ENCODE results near the gene CNNM2. TPM values are rescaled to one million over a fixed set of nuclear protein-coding genes. Genes with fewer than 3 reads are reported as not detected.

The CNNM2 gene
- total RNA-seq, 1 donor from 2014 or later, result 12.9 TPM

- intact Hi-C loops (cut with DNase I), result loop anchor here (10.0 kb wide), 1 partner anchor 176 kb away; no protein-coding TSS in a partner anchor
- Histone ChIP-seq H3K27ac (no peak overlapping the region), H3K4me3 (no peak overlapping the region), H3K9me3 (no peaks in the 10 kb centered on the region), H3K36me3 (peaks cover 22% of the 10 kb centered on the region), H3K27me3 (no peaks in the 10 kb centered on the region), H3K4me1 (no peaks in the 10 kb centered on the region)
- DNase-seq (no peak), ATAC-seq (no peak)
- TF ChIP-seq, protein P1, sequence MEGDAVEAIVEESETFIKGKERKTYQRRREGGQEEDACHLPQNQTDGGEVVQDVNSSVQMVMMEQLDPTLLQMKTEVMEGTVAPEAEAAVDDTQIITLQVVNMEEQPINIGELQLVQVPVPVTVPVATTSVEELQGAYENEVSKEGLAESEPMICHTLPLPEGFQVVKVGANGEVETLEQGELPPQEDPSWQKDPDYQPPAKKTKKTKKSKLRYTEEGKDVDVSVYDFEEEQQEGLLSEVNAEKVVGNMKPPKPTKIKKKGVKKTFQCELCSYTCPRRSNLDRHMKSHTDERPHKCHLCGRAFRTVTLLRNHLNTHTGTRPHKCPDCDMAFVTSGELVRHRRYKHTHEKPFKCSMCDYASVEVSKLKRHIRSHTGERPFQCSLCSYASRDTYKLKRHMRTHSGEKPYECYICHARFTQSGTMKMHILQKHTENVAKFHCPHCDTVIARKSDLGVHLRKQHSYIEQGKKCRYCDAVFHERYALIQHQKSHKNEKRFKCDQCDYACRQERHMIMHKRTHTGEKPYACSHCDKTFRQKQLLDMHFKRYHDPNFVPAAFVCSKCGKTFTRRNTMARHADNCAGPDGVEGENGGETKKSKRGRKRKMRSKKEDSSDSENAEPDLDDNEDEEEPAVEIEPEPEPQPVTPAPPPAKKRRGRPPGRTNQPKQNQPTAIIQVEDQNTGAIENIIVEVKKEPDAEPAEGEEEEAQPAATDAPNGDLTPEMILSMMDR (IDR thresholded peaks at IDR 0.05), result no peak
Observed at GRCh38 chr10:103078676-103079075, 160.6 kb downstream of the CNNM2 start.

- DNase-seq (no peak), ATAC-seq (no peak)
- TF ChIP-seq, protein P1 (IDR thresholded peaks at IDR 0.05), result no peak
- H3K36me3 ChIP-seq, result peaks cover 22% of the 10 kb centered on the region
- no peaks in the 10 kb centered on the region for H3K9me3 ChIP-seq
- no peaks in the 10 kb centered on the region for H3K4me1 ChIP-seq
- H3K27me3 ChIP-seq, result no peaks in the 10 kb centered on the region
- intact Hi-C loops (cut with DNase I), result loop anchor here (10.0 kb wide), 1 partner anchor 176 kb away; no protein-coding TSS in a partner anchor
- H3K27ac ChIP-seq, result no peak overlapping the region
- H3K4me3 ChIP-seq, result no peak overlapping the region
Observed at GRCh38 chr10:103079100-103079499, 161.0 kb downstream of the CNNM2 start.

- Histone ChIP-seq H3K27ac (no peak overlapping the region), H3K9me3 (no peaks in the 10 kb centered on the region), H3K27me3 (no peaks in the 10 kb centered on the region), H3K4me3 (no peak overlapping the region), H3K36me3 (peaks cover 27% of the 10 kb centered on the region), H3K4me1 (no peaks in the 10 kb centered on the region)
- no peak for ATAC-seq
- intact Hi-C loops (cut with DNase I), result loop anchor here (10.0 kb wide), 1 partner anchor 175 kb away; no protein-coding TSS in a partner anchor
- TF ChIP-seq, protein P1 (IDR thresholded peaks at IDR 0.05), result no peak
- no peak for DNase-seq
Observed at GRCh38 chr10:103079946-103080345, 161.9 kb downstream of the CNNM2 start.

GRCh38 chr10:103080891-103081581, 162.9 kb downstream of the CNNM2 start:
- H3K4me3 ChIP-seq, result no peak overlapping the region
- no peaks in the 10 kb centered on the region for H3K27me3 ChIP-seq
- ATAC-seq, result no peak
- intact Hi-C loops (cut with DNase I), result no loop called here
- TF ChIP-seq, protein P1 (IDR thresholded peaks at IDR 0.05), result no peak
- H3K9me3 ChIP-seq, result no peaks in the 10 kb centered on the region
- no peaks in the 10 kb centered on the region for H3K4me1 ChIP-seq
- H3K36me3 ChIP-seq, result peaks cover 38% of the 10 kb centered on the region
- no peak for DNase-seq
- no peak overlapping the region for H3K27ac ChIP-seq

GRCh38 chr10:103082683-103083082, 164.6 kb downstream of the CNNM2 start:
- Histone ChIP-seq H3K4me1 (no peaks in the 10 kb centered on the region), H3K36me3 (peaks cover 48% of the 10 kb centered on the region), H3K4me3 (no peak overlapping the region), H3K27ac (no peak overlapping the region), H3K27me3 (no peaks in the 10 kb centered on the region), H3K9me3 (no peaks in the 10 kb centered on the region)
- no peak for DNase-seq
- intact Hi-C loops (cut with DNase I), result no loop called here
- TF ChIP-seq, protein P1 (IDR thresholded peaks at IDR 0.05), result no peak
- peak; percentile 30 for ATAC-seq
